AG04449 (cell line): ENCODE results near the gene MOV10.

Experiments used
- CTCF ChIA-PET: fragments of 350-600 bp; formaldehyde crosslinking; extraction: SDS; loops from one replicate; lab custom pipeline; 2021; ENCODE audit warnings: antibody characterized with exemption; lab: Yijun Ruan, JAX
- POLR2A ChIA-PET: fragments of 400-600, 350-600 bp; formaldehyde crosslinking; extraction: SDS; loops from one replicate; lab custom pipeline; 2020; ENCODE audit warnings: antibody characterized with exemption, inconsistent platforms; lab: Yijun Ruan, JAX
- DNase-seq: peaks from one replicate; pipeline ENCODE4 v3.0.0-alpha.2; 2010; ENCODE audit warnings: low read depth, low spot score
- H3K4me3 ChIP-seq: 2 replicates; pipeline ENCODE4 v1.5.1; 2011; ENCODE audit warnings: low read depth, mild to moderate bottlenecking, control low read depth, low read length
- TF ChIP-seq, protein P1 (sequence below): IDR thresholded peaks from one replicate; pipeline ENCODE4 v1.5.1; 2011; ENCODE audit warnings: mild to moderate bottlenecking, moderate library complexity, low read length, control low read depth, inconsistent platforms; ENCODE audit not compliant: insufficient read depth; ENCODE audit errors: missing control alignments

Gene MOV10

DNA sequence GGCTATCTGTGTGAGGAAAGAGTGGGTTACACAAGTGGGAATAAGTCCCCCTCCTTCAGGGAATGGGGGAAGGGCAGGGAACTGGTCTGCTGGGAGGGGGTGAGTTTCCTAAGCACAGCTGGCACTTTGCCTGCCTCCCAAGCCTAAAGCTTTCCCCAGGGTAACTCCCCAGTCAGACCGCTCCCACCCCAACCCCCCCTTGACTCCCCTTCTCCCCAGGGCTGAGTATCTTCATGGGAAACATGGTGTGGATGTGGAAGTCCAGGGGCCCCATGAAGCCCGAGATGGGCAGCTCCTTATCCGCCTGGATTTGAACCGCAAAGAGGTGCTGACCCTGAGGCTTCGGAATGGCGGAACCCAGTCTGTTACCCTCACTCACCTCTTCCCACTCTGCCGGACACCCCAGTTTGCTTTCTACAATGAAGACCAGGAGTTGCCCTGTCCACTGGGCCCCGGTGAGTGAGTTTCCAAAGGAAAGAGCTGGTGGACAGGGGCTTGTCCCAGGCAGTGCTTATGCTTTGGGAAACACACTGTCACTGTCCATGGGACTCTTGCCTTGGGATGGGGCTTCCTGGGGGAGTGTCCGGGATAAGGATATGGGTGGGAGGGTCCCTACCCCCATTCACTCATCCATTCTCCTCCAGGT lies 14.9 kb downstream of the MOV10 start:
- ChIA-PET CTCF (interaction anchor here (1.0 to 1.8 kb wide), 3 partner anchors 15 to 188 kb away, joined by 3 to 4 read pairs (median 4); partner anchors contain the start of gene MOV10), POLR2A (interaction anchor here (2.1 kb wide), 1 partner anchor 10 kb away, joined by 9 read pairs; no protein-coding TSS in a partner anchor)
- DNase-seq, result no peak
- H3K4me3 ChIP-seq, result no peak overlapping the region
- TF ChIP-seq, protein P1, sequence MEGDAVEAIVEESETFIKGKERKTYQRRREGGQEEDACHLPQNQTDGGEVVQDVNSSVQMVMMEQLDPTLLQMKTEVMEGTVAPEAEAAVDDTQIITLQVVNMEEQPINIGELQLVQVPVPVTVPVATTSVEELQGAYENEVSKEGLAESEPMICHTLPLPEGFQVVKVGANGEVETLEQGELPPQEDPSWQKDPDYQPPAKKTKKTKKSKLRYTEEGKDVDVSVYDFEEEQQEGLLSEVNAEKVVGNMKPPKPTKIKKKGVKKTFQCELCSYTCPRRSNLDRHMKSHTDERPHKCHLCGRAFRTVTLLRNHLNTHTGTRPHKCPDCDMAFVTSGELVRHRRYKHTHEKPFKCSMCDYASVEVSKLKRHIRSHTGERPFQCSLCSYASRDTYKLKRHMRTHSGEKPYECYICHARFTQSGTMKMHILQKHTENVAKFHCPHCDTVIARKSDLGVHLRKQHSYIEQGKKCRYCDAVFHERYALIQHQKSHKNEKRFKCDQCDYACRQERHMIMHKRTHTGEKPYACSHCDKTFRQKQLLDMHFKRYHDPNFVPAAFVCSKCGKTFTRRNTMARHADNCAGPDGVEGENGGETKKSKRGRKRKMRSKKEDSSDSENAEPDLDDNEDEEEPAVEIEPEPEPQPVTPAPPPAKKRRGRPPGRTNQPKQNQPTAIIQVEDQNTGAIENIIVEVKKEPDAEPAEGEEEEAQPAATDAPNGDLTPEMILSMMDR, result no peak

GRCh38 chr1:112689842-112690237 lies 15.4 kb downstream of the MOV10 start:
- H3K4me3 ChIP-seq, result no peak overlapping the region
- DNase-seq, result no peak
- ChIA-PET CTCF (interaction anchor here (1.0 to 1.8 kb wide), 4 partner anchors 15 to 188 kb away, joined by 3 to 4 read pairs (median 4); partner anchors contain the start of gene MOV10), POLR2A (interaction anchor here (0.5 to 2.1 kb wide), 2 partner anchors 10 to 70 kb away, joined by 4 to 9 read pairs; partner anchors contain the start of gene CAPZA1)
- TF ChIP-seq, protein P1, result no peak

GRCh38 chr1:112692681-112693080 lies 18.2 kb downstream of the MOV10 start:
- DNase-seq, result no peak
- no peak overlapping the region for H3K4me3 ChIP-seq
- POLR2A ChIA-PET, result interaction anchor here (1.0 kb wide), 1 partner anchor 12 kb away, joined by 4 read pairs; no protein-coding TSS in a partner anchor
- TF ChIP-seq, protein P1, result no peak
- CTCF ChIA-PET, result no interaction called here

GRCh38 chr1:112693821-112694220 lies 19.4 kb downstream of the MOV10 start:
- TF ChIP-seq, protein P1, result no peak
- no peak overlapping the region for H3K4me3 ChIP-seq
- POLR2A ChIA-PET, result interaction anchor here (1.1 kb wide), 1 partner anchor 11 kb away, joined by 4 read pairs; no protein-coding TSS in a partner anchor
- DNase-seq, result no peak
- CTCF ChIA-PET, result interaction anchor here (0.8 to 1.3 kb wide), 2 partner anchors 22 to 23 kb away, joined by 3 read pairs; no protein-coding TSS in a partner anchor

- ChIA-PET POLR2A (interaction anchor here (1.1 kb wide), 1 partner anchor 10 kb away, joined by 4 read pairs; no protein-coding TSS in a partner anchor), CTCF (interaction anchor here (0.8 kb wide), 1 partner anchor 22 kb away, joined by 3 read pairs; no protein-coding TSS in a partner anchor)
- DNase-seq, result no peak
- no peak overlapping the region for H3K4me3 ChIP-seq
- TF ChIP-seq, protein P1, result no peak
Observed at GRCh38 chr1:112694363-112694929, 20.0 kb downstream of the MOV10 start.

DNA sequence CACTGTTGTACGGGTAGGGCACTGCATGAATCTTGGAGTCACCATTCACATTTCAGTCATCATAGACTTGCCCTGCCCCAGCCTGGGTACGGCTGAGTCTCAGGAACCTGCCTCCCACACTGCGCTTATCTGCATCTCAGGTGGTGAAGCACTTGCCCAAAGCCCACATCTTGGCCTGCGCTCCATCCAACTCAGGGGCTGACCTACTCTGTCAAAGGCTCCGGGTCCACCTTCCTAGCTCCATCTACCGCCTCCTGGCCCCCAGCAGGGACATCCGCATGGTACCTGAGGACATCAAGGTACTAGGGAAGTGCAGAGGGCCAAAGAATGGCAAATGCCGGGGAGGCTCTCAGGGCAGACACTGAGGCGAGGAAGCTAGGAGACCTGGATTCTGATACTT lies 20.8 kb downstream of the MOV10 start:
- POLR2A ChIA-PET, result interaction anchor here (1.0 kb wide), 1 partner anchor 10 kb away, joined by 3 read pairs; no protein-coding TSS in a partner anchor
- CTCF ChIA-PET, result no interaction called here
- H3K4me3 ChIP-seq, result no peak overlapping the region
- no peak for DNase-seq
- TF ChIP-seq, protein P1, result no peak
